ENCODE data around the gene WAPL. TPM values are rescaled to one million over a fixed set of nuclear protein-coding genes. Genes with fewer than 3 reads are reported as not detected.

The WAPL gene
- total RNA-seq, 1 donor: 72.5 TPM

Other genes starting within 250 kb of the WAPL start
- gene GRID1, start 155.0 kb downstream of the WAPL start, total RNA-seq: not detected
- not detected for gene OPN4, start 132.8 kb upstream of the WAPL start, total RNA-seq
- not detected for gene LDB3, start 146.7 kb upstream of the WAPL start, total RNA-seq
- 3.3 TPM for gene BMPR1A, start 234.8 kb upstream of the WAPL start, total RNA-seq

Data from mononuclear cell (primary cell).